Measurements from ENCODE around the gene ATOH8. TPM values are rescaled to one million over a fixed set of nuclear protein-coding genes. Genes with fewer than 3 reads are reported as not detected.

Gene ATOH8
- total RNA-seq, 1 experiment from 2014 or later = 0.20 TPM

- peaks cover 25 to 57% of the 10 kb centered on the region in 2 experiments for H3K4me1 Mint-ChIP-seq
- H3K79me1 ChIP-seq (ENCODE audit: insufficient read depth, low read depth, low read length, poor library complexity, severe bottlenecking) = no peaks in the 10 kb centered on the region
- no peak overlapping the region for H4K5ac ChIP-seq (ENCODE audit: insufficient read length, low read depth, low read length)
- no peaks in the 10 kb centered on the region for H3K79me2 ChIP-seq (ENCODE audit: insufficient read depth, low read length)
- no peak overlapping the region for H3K4me3 Mint-ChIP-seq
- H3T11ph ChIP-seq (ENCODE audit: low read length) = no peak overlapping the region
- H3K9ac ChIP-seq (ENCODE audit: extremely low read depth, insufficient read length, low read length) = no peak overlapping the region
- H3K4me2 ChIP-seq (ENCODE audit: insufficient read depth, insufficient read length, low read length) = no peak overlapping the region
- H4K8ac ChIP-seq (replicated peaks; ENCODE audit: insufficient read length, low read depth, low read length) = no peak overlapping the region
- peaks cover 2% of the 10 kb centered on the region; the same call in 1 of the 2 replicates for H3K27me3 ChIP-seq (ENCODE audit: insufficient read depth, low read length)
- H3K23ac ChIP-seq (ENCODE audit: insufficient read length, low read depth, low read length) = no peak overlapping the region
- H2BK20ac ChIP-seq (ENCODE audit: low read depth, low read length, poor library complexity, severe bottlenecking) = no peak overlapping the region
- H2AK5ac ChIP-seq (ENCODE audit: insufficient read length, low read length) = no peak overlapping the region
- H3K4me1 ChIP-seq (ENCODE audit: insufficient read depth, low read length) = peaks cover 11% of the 10 kb centered on the region; the same call in 1 of the 2 replicates
- DNase-seq = no peak
- H2BK15ac ChIP-seq (ENCODE audit: low read depth, low read length) = no peak overlapping the region
- no peak overlapping the region for H2BK120ac ChIP-seq (ENCODE audit: low read depth, low read length, poor library complexity, severe bottlenecking)
- H2BK5ac ChIP-seq (ENCODE audit: insufficient read length, low read length) = no peak overlapping the region
- no peak overlapping the region for H3K27ac Mint-ChIP-seq
- no peak overlapping the region for H2AFZ ChIP-seq (ENCODE audit: low read length)
- H3K36me3 Mint-ChIP-seq (ENCODE audit: insufficient read depth in 1 of 3, low read depth in 3 of 3) = no peaks in the 10 kb centered on the region
- H4K20me1 ChIP-seq (ENCODE audit: control insufficient read depth, insufficient read depth, insufficient read length) = no peaks in the 10 kb centered on the region
- no peak overlapping the region for H3K4ac ChIP-seq (ENCODE audit: low read depth, low read length)
- no peak overlapping the region for H3K18ac ChIP-seq (ENCODE audit: insufficient read length, low read depth, low read length)
- H3K9me3 ChIP-seq (ENCODE audit: control insufficient read depth, low read depth, low read length) = no peaks in the 10 kb centered on the region
- no peak for TF ChIP-seq CTCF (conservative IDR thresholded peaks at IDR 0.05)
- H2BK12ac ChIP-seq (ENCODE audit: insufficient read length, low read depth, low read length) = no peak overlapping the region
- peaks cover 15% of the 10 kb centered on the region for H3K27me3 Mint-ChIP-seq (ENCODE audit: low read depth)
- H3K56ac ChIP-seq (ENCODE audit: insufficient read length, low read depth, low read length) = no peak overlapping the region
- H3K27ac ChIP-seq (ENCODE audit: insufficient read length, low read depth, low read length) = no peak overlapping the region
- H4K91ac ChIP-seq (ENCODE audit: insufficient read length, low read depth, low read length) = no peak overlapping the region
- H3K9me3 Mint-ChIP-seq = no peaks in the 10 kb centered on the region
- H3K23me2 ChIP-seq (ENCODE audit: insufficient read length, low read depth, low read length, poor library complexity, severe bottlenecking) = no peaks in the 10 kb centered on the region
- H3K14ac ChIP-seq (ENCODE audit: insufficient read depth, low read length) = no peak overlapping the region
- WGBS (ENCODE audit: extremely low coverage, insufficient read length, low lambda C conversion rate) = no CpG with 5 or more reads among the region's 6 CpGs
Observed at GRCh38 chr2:85773692-85774091, 19.9 kb downstream of the ATOH8 start.
